Fibroblast of peridontal ligament (primary cell): Measurements from ENCODE around the gene CTNNBL1.
A peak's percentile ranks its signal among the peaks of the same experiment; 100 is the strongest.
"Not testable (repeated sequence)": the region's sequence is repeated elsewhere in the genome, so short reads cannot be mapped to it uniquely, and the experiment has no call there.

Experiments
- DNase-seq: peaks from one replicate; pipeline ENCODE4 v3.0.0-alpha.2; 2010; ENCODE audit errors: extremely low read depth

The CTNNBL1 gene, protein sequence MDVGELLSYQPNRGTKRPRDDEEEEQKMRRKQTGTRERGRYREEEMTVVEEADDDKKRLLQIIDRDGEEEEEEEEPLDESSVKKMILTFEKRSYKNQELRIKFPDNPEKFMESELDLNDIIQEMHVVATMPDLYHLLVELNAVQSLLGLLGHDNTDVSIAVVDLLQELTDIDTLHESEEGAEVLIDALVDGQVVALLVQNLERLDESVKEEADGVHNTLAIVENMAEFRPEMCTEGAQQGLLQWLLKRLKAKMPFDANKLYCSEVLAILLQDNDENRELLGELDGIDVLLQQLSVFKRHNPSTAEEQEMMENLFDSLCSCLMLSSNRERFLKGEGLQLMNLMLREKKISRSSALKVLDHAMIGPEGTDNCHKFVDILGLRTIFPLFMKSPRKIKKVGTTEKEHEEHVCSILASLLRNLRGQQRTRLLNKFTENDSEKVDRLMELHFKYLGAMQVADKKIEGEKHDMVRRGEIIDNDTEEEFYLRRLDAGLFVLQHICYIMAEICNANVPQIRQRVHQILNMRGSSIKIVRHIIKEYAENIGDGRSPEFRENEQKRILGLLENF

DNA sequence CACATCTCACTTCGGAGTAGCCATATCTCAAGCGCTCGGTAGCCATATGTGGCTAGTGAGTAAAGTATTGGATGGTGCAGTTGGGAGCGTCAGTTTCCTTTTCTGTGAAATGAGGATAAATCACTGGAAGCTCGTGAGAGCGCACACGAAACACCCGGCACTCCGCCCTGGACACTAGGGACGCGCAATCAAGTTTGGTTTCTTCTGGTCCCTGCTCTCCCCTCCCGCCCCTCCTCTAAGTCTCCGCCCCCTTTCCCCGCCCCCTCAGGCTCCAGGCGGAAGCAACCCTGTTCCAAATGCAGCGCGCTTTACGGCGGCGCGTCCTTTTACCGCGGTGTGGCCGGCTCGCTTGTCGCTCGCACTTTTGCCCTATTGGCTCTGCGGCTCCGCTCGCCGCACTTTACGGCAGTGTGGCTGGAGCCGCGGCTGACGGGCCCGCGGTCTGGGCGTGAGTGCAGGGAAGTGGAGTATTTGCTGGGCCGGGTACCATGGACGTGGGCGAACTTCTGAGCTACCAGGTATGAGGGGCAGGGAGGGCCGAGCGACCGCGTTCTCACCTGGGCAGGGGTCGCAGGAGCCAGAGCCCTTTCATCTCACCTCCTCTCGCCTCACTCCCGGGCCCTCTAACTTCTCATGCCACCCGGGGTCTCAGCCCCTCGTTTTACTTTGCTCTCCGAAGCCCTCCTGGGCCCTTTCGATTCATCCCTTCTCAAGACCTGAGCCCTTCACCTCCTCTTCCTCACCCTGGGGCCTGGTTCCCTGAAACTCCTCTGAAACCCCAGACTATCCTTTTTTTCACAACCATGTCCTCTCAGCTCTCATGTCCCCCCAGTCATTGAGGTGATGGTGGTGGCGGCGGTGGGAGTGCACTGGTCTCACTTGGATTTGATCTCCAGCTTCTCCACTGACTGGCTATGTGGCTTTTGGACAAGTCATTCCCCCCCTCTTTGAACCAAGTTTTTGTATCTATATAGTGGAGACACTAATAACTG, at the start of gene CTNNBL1:
Gene CTNNBL1, plus strand, starts transcription at position 396 of the 992 bp plus-strand sequence. Its CDS starts 93 bp downstream, at position 489.
- DNase-seq: peak; percentile 96

DNA sequence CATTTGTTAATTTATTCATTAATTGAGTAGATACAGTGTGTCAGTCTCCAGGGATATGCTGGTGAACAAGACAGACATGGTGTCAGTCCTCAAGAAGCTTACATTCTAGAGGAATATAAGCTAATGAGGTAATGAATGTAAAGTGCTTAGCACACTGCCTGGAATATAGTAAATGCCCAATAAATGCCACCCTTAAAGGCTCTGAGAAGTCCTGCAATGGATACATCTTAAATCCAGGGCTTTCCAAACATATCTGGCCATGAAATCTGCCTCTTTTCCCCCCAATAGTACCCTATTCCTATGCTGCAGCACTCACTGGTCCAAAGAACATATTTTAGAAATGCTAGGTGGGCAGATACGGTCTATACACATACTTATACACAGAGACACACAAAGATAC, 49.2 kb upstream of the CTNNBL1 start:
- DNase-seq: no peak

DNA sequence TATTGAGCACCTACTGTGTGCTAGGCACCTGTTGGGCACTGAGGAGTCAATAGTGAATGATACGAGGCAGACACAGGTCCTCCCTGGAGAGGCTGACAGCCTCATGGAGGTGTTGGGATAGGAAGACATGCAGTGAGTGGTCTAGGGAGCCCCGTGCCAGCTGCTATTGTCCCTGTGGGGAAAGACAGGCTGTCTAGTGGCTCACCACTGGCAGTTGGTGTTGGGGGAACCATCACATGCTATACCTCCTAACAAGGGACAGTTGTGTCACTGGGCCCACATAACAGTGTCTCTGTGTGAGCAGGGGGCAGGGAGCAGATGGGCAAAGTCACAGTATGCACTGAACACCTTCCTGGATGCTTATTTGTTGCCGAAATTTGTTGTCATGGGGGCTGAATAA, 45.9 kb upstream of the CTNNBL1 start:
- DNase-seq: no peak

DNA sequence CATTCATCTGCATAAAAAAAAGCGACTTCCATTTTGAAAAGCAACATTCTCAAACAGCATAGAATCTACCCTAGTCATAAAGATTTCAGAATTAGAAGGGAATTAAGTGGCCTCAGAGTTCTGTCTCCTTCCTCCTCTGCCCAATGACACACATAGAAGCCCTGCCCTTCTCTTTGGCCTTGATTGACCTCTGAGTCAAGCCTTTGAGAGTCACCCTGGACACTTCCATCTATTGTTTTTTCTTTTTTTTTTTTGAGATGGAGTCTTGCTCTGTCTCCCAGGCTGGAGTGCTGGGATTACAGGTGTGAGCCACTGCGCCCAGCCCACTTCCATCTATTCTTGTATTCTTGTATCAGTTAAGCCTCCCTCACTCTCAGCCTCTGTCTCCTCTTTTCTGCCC, 44.8 kb upstream of the CTNNBL1 start:
- no peak for DNase-seq

DNA sequence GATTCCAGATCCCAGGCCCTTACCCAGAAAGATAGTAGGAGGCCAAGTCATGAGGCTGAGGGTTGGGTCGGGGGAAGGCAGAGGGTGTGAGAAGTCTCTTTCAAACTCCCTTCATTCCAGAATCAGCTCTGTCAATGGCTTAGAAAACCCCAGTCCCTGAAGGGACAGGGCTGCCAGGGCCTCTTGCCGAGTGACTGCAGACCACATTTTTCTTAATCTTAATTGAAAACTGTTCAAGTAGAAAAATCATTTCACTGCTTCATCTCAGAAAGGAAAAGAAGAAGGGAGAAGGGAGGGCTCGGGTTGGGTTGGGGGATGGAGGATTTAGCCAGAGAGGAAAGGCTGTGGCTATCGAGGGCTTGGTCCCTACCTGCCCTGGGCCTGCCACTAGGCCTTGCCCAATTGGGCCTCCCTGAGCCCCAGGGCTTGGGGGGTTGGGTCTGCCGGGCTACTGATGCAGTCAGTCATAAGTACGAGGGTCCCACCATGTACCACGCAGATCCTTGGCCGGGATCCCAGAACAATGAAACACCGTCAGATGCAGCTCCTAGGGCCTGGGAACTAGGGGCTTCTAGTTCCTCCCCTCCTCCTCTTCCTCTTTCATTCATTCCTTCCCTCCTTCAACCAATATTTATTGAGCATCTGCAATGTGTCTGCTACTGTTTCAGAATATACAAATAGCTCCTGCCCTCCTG, 44.0 kb upstream of the CTNNBL1 start:
- no peak for DNase-seq

DNA sequence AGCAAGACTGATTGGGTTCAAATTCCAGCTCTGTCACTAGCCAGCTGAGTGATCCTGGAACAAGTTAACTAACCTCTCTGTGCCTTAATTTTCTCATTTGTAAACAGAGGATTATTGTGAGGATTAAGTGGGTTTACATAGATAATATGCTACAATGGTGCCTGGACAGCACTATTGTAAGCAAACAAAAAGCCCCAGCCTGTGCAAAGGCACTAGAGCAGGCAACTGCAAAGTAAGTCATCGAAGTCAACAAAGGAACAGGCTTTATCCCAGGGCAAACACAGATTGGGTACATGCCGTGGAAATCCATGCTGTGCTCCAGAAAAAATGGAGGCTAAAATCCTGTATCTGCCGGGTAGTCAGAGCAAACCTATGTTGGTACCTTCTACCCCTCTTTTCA, 43.2 kb upstream of the CTNNBL1 start:
- DNase-seq: no peak

DNA sequence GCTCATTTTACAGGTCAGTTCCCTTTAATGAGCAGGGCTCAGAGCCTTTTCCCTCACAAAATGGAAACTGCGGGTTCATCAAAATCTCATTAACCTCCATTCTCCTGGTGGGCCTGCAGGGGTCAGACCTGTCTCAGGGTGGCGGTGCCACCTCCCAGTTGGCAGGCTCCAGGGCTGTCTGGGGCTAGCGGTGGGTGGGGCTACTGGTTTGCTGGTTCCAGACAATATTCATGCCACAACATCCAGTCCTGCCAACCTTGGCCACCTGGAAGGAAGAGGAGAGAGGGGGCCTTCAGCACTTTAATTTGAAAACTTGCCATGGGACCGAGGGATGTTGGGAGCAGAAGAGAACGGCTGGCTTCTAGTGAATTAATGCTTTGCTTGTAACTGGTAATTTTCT, 41.9 kb upstream of the CTNNBL1 start:
- DNase-seq: peak; percentile 22

DNA sequence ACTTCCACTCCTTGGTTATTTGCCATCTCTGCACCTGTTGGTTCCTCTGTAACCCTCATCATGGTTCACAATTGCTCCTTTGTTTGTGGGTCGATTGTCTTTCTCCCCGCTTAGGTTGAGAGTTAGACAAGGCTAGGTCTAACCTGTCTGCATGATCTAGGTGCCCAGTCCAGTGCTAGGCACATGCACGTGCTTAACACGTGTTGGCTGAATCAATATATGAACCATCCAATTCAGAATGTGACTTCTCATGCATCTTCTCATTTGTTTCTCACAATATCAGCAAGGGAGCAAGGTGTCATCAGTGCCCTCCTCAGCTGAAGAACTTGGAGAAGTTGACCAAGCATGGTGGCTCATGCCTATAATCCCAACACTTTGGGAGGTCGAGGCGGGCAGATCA, 36.9 kb upstream of the CTNNBL1 start:
- DNase-seq: no peak

DNA sequence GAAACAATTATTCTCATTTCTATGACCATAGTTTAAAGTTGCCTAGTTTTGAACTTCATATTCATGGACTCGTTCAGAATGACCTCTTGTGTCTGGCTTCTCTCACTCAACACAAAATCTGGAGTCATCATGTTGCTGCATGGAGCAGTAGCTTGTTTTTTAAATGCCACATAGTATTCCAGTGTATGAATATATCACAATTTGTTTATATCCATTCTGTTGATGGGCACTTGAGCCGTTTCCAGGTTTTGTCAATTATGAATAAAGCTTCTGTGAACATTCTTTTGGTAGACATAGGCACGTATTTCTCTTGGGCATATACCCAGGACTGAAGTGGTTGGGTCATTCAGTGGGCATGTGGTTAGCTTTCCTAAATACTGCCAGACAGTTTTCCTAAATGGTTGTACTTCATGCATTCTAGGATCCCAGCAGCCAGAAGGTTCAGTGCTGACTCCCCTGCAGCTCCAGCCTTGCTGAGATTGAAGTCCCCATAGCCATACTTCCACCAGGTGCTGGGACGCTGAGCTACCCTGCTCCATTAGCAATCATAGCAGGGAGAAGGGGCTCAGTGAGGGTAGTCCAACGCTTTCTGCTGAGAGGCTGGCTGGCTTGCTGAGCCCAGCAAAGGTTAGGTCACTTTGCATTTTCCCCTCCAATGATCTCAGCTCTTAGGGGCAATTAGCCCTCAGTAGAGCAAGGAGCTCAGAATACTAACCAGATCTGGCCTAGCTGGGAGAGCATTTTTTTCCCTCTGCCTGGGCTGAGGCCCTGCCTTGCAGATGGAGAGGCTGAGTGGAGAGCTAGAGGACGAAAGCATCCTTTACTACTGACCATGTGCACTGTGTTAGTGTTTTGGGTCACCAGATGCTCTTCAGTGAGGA, 35.7 kb upstream of the CTNNBL1 start:
- DNase-seq: no peak

DNA sequence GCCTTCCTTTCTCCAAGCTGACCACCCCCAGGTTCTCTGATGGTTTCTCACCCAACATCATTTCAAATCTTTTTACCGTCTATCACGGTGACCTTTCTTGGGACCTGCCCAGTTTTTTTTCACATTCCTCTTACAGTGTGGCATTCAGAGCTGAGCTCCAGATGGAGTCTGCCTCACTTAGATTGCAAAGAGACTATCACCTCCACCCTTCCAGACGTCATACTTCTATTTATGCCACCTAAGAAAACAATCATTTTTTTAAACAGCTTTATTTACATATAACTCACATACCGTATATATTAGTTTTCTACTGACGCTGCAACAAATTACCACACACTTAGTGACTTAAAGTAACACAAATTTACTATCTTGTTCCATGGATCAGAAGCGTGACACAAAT, 32.3 kb upstream of the CTNNBL1 start:
- no peak for DNase-seq

DNA sequence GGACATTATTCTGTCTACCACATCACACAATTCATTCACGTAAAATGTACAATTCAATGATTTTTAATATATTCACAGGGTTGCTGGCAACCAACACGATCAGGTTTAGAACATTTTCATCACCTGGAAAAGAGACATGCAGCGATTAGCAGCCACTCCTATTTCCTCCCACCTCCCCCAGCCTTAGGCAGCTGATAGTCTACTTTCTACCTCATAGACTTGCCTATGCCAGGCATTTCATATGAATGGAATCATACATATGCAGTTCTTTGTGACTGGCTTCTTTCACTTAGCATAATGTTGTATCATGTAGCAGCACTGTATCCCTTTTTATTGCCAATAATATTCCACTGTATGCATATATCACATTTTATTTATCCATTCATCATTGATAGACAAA, 31.5 kb upstream of the CTNNBL1 start:
- no peak for DNase-seq

DNA sequence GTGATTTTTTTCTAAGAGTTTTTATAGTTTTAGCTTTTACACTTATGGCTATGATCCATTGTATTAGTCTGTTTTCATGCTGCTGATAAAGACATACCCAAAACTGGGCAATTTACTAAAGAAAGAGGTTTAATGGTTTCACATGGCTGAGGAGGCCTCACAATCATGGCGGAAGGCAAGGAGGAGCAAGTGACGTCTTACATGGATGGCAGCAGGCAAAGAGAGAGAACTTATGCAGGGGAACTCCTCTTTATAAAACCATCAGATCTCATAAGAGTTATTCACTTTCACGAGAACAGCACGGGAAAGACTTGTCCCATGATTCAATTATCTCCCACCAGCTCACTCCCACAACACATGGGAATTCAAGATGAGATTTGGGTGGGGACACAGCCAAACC, 29.2 kb upstream of the CTNNBL1 start:
- DNase-seq: not testable (repeated sequence)

DNA sequence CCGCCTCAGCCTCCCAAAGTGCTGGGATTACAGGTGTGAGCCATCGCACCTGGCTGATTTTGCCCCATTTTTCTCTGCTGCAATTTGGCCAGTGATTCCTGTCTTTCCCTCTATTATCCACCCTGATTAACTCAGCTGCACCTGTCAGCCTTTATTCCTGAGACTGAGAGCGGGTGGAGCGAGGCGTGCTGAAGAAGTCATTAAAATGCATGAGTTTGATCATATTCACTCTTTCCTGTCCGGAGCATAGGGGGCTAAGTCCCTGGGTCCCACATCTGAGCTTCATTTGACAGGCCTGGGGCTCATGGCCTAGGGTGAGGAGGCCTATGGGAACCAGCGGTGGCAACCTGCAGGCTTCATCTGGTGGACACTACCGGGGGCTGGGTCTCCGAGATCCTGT, 25.7 kb upstream of the CTNNBL1 start:
- DNase-seq: no peak

DNA sequence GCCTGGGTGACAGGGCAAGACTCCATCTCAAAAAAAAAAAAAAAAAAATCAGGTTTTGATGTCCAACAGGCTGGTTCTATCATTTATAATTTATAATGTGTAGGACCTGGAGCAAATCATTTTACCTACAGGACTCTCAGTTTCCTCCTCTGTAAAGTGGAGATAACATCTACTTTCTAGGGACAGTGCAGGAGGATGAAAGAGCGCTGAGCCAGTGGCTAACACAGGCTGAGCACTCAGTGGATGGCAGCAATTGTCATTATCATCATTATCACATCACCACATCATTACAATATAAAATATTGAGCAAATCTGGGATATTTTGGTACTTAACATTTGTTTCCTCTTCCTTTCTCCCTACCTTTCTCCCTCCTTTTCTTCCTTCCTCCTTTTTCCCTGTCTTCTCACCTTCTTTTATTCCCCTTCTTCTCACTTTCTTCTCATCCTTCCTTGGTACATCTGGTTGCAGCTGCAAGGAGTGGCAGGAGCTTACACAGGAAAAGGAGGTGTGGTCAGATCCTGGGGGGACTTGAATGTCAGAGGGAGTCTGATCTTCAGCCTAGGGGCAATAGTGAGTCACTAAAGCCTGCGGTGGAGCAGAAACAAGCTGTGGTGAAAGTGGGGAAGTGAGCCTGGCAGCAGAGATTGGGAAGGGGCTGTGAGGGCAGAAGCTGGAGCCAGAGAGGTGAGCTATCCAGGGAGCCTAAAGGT, 24.6 kb upstream of the CTNNBL1 start:
- DNase-seq: no peak

DNA sequence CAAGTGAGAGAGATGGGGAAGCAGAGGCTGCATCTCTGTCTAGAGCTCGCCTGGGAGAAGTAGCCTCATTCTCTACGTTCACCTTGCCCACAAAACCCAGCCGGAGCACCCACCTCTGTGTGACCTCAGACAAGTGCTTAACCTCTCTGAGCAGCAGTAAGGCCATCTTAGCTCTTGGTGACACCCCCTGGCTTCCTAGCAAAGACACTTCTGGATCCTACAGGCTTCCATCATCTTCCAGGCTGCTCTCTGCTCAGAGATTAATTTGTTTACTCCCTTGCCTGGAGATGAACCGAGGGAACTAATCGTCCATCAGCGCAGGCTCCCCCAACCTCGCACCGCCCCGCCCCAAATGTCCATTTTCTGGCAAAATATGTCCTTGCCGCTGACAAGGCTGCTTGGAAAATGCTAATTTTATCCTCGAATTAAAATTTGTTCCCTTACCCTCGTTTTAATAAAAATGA, 24.0 kb upstream of the CTNNBL1 start:
- no peak for DNase-seq

DNA sequence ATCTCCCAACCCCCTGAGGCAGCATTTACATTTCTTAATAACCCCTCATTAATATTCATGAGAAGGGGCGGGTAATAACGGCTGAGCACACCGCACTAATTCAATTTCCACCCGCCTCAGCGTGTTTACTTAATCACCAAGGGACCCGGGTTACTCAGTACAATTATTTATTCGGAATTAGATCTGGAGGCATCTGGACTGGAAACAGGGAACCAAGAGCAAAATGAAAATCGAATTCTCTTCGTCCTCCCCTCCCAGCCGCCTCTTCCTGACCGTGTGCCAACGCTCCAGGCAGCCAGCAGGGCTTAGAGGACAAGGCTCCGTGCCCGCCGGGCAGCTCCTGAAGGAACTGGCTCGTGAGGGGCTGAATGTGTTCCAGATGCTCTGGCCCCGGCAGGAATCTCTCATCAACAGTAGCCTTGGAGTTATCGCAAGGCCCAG, 23.5 kb upstream of the CTNNBL1 start:
- DNase-seq: peak; percentile 26

DNA sequence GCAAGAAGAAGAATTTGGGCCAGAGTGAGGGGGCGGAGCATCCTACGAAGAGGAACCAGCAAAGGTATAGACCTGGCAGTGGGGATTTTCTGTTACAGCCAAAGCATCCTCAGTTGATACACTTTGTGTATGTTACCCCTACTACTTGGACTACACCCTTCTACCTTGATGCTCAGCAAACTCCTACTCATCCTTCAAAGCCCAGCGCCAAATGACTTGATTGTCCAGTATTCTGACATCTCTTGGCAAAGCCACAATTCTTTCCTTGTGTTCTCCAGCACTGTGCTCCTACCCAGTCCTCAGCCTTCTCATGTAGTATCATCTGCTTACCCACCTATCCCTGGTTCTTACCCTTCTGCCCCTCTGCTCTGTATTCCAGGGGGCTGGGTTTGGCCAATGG, 21.7 kb upstream of the CTNNBL1 start:
- no peak for DNase-seq

DNA sequence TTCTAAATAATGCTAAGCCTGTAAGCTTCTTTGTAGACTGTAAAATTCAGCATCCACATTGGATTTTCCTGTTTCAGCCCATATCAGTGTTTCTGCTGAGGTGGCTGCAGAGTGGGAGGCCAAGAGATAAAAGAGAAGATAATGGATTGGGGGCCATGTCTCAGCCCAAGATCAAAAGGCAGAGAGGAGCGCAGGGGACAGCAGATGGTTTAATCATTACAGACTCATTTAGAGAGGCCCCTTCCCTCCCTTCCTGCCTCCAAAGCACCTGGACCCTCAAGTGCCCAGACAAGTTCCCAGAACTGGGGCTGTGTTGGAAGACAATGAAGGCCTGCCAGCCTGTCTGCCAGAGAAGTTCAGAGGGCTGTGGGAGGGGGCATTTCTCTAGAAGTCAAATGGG, 20.4 kb upstream of the CTNNBL1 start:
- no peak for DNase-seq

DNA sequence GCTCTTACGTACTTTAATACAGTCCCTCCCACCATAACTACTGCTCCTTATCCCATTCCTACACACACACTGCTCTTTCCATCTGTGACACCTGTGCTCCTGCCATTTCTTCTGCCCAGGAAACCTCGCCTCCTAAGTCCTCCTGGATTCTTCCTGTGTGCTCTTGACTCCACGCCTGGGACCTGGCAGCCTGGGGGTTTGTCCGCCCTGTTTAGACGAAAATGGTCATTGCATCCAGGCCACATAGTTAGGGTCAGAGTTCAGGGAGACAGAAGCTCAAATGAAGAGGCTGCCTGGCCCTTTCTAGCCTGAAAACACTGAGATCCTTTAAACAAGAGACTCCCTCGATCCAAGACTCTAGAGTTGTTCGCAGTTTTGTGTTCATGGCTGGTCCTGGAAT, 17.4 kb upstream of the CTNNBL1 start:
- DNase-seq: no peak
